GM19324 (cell line): ENCODE data around the gene APBA2.

Experiments
- ATAC-seq: cut with Tn5 transposase; IDR thresholded peaks from one replicate; pipeline ENCODE4 v1.9.1; 2021; ENCODE audit warnings: mild to moderate bottlenecking, moderate library complexity; ENCODE audit not compliant: unreplicated experiment, low FRiP score

The APBA2 gene

DNA sequence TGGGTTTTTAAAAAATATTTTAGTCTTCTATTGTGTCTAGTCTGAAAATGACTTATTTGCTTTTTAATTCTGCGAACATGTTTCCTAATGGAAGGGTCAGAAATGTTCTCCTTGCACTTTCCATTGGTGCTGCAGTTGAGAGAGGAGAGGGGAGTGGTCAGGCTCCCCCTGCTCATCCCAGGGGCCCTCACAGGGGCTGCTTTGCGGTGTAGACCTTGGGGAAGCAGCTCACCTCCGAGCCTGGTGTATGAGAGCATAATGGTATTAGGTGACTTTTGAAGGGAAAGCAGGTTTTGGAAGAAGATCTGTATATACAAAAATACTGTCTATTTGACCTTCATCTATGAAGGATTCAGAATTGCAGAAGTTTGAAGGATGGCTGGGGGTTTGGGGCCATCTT is 28.3 kb downstream of the APBA2 start:
- ATAC-seq: no peak

DNA sequence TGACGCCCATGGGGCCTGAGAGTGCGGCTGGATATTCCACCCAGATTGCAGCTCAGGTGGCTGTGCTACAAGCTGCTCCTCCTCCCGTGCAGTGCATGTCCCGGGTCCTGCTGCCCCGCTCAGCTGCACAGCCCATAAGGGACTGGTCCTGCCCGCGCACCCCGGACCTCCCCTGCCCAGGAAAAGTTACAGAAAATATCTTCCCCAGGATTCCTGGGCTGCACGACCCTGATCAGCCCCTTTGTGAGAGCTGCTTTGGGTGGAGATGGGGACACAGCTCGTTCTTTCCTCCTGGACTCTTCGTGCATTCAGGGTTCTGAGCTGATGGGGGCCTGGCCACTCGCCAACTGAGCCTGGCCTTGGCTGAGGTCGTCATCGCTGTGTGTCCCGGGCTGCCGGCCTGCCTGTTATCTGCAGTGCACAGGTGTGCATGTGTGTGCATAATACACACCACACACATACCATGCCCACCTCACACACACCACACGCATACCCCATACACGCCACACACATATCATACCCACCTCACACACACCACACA is 28.8 kb downstream of the APBA2 start:
- no peak for ATAC-seq

DNA sequence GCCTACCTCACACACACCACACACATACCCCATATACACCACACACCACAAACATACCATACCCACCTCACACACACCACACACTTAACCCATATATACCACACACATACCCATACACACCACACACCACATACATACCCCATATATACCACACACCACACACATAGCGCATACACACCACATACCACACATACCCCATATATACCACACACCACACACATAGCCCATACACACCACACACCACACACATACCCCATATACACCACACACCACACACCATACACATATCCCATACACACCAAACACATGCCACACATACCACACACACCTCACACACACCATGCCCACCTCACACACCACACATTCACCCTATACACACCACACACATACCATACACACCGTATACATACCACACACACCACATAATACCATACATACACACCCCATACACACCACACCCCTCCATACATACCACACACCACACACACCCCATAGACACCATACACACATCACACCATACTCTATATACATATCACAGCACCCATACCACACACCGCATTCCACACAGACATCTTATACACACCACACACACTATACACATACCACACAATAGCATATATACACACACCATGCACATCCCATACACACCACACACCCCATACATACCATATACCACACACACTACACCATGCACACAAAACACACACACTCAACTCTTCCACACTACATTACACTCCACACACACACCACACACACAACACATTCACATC is 29.5 kb downstream of the APBA2 start:
- no peak for ATAC-seq

DNA sequence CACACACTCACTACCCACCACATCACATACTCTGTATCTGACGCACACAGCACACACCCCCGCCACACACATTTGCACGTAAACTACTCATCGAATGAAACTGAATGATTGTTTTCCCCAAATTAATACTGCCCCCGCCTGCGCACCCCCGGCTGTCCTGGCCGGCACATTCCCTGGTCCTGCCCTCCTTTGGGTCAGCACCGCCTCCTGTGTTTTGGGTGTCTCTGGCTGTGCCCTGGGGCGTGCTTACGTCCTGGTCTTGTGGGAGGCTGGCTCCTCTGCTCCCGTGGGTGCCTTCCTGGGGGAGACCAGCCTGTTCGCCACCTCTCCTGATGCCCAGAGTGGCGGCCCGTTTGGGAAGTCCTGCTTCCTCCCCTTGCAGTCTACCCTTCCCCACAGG is 30.2 kb downstream of the APBA2 start:
- ATAC-seq: no peak

DNA sequence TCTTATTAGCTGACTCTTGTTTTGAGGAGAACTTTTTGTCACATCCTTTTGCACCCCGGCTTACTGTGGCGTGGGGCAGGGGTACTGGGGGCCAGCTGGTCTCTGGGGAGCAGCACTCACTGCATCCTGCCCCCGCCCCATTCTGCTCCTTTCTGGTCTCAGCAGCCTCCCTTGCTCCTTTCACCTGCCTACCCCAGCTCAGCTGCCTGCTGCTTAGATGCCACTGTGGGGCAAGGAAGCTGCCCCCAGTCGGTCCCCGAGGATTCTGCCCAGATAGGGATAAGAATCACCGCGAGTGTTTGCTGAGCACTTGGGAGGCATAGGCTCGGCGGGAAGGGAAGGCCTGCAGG is 32.0 kb downstream of the APBA2 start:
- ATAC-seq: no peak

DNA sequence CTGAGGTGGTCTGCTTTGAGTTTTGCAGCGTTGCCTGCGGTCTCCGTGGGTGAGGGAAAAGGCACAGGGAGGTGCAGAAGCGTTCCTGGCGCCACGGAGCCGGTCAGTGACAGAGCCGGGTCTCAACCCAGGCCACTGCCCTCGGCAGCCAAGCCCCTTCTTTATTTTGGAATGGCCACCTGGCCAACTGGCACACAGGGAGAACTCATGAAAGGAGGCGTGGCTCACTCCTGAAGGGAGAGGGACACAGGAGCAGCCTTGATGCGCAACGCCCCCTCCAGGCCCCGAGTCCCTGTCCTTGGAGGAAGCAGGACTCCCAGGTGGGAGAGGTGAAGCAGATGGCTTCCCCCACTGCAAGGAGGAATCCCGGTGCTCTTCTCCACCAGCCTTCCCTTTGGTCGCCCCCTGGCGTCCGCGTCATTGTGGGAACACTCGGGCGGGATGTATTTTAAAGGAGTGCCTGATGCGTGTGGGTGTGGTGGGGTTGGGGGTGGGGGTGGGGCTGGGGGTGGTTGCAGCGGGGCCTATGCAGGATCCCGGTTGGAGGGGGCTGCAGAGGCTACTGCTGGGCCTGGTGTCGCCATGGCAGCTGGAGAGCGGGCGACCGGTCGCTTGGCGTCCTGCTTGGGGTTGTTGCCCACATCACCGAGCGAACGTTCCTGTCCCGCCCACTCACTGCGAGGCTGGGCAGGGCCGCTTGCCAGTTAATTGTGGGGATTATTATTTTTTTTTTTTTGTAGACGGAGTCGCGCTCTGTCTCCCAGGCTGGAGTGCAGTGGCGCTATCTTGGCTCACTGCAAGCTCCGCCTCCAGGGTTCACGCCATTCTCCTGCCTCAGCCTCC is 32.6 kb downstream of the APBA2 start:
- ATAC-seq: no peak

DNA sequence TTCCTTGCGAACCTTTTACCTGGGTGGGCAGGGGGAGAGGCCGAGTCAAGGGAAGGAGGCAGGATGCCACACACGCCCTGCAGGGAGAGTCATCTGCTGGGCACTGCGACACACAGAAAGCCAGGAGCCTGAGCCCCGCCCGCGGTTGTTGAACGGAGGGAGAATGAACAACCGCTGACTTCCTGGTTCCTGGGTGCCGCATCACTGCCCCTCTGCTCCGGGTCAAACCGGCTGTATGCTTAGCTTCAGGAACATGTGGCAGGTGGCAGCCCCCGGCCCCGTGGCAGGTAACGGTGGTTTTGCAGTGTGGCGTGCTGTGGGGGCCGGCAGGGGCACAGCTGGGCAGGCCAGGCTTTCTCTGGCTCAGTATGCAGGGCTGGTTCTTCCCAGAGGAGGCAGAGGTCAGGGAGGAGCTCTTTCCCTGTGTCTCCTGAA is 33.4 kb downstream of the APBA2 start:
- ATAC-seq: no peak

DNA sequence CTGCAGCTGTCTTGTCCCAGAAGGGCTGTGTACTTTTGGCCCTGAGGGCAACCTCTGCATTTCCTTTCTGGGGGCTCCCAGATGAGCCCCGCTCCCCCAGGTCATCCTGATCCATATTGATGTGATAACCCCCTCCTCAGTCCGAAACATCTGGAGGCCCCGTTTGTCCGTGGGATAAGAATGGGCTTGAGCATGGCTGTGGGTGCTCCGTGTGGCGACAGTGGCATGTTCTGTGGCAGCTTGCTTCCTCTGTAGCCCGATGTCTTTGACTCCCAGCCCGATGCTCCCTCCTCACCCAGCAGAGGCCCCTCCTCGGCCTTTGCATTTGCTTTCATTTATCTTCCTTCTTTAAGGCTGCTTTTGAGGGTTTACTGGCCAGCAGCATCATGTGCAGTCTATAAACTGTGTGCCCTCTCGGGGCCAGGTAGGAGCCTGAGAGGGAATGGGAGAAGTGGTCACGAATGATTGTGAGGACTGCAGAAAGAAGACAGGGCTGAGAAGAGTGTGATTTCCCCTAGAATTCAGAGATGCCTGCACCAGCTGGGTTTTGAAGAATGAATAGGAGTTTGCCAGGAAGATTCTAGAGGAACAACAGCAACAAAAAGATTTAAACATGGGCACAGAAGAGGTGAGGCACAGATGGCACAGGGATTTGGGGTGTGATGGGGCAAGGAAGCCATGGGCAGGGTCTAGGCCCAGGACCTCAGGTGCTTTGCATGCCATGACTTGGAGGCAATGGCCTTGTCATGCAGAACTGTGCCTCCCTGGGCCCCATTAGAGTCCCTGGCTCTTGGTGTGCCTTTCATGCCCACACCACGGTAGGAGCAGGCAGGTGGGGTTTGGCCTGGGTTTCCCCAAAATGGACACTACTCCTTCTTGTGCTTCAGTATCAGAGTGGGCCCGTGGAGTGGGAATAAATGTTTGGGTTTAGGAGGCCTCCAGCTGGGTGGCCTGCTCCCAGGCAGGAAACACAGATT is 34.2 kb downstream of the APBA2 start:
- ATAC-seq: no peak

DNA sequence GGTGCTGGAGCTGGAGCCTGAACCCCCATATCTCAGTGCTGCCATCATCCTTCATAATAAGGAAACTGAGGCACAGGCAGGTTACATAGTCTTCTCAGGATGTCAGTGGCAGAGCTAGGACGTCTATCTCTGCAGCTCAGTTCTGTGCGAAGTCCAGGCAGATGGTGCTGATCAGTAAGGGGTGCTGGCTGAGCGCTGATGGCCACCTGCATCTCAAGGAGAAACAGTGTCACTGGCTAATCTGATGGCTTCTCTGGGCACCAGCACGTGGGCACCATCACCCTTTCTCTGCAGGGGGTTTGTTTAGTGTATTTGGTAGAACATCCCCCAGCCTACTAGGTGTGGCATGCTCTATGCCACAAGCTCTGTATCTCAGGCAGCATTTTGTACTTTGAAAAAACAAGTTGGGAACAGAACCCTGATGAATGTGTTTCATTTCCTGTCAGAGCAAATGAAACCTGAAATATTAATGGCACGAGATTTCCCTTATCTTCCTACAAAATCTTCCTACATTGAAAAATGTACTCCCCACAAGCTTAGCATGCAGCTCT is 35.1 kb downstream of the APBA2 start:
- no peak for ATAC-seq

DNA sequence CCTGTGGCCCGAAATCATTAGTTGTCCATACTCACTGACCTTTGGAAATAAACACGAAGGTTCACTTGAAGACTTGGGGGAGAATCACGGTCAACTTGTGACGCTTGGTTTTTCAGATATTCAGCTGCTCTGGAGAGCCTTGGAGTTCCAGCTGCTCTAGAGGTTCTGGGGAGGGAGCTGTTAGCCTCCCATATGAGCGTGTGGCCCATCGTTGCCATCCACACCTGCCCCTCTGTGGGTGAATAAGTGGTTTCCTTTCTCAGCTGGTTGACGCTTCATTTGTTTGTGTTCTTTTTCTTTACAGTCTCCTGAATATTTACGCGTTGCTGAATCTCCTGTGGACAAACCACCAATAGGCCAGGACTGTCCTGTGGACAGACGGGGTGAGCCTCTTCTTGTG is 35.6 kb downstream of the APBA2 start:
- ATAC-seq: no peak

DNA sequence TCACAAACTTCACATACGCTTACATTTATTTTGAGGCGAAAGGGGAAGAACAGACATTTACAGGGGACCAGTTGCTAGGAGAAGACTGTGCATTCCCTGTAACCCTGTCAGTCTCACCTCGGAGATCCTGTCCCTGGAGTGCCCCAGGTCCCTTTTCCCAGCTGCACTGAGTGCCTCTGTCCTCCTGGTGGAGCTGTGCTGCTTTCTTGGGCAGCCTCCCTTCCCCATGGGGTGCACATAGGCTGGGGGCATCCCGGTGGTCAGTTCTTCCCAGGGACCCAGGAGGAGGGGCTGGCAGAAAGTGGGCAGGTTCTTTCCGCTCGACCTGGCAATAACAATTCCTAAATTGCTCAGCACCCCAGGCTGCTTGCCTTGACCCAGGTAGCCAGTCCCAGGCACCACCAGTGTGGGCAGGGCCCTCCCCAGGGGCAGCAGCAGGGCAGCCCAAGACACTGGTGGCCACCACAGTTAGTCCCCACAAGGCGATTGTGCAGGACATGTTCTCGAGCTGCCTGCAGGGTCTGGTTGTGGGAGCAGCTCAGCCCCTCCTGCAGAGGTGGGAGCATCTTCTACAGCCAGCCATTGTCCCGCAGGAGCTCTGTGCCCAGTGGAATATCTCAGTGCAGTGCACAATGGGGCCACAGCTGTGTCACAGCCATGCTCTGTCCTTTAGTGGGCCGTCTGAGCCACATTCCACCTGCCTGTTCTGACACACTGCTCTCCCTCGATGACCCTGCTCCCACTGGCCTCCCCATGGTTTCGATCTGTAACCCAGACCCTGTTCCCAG is 36.3 kb downstream of the APBA2 start:
- ATAC-seq: no peak

DNA sequence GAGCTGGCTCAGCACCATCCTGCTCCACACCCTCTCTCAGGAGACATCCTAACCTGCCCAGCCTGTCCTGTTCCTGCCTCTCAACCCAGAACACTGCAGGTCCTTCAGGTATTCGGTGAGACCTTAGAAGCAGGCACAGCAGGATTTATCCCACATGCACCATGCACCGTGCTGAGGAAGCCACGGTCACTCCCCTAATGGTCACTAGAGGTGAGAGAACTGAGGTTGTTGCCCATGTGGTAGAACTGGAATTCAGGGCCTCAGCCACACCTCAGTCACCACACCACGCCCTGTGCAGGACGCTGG is 36.9 kb downstream of the APBA2 start:
- ATAC-seq: no peak

DNA sequence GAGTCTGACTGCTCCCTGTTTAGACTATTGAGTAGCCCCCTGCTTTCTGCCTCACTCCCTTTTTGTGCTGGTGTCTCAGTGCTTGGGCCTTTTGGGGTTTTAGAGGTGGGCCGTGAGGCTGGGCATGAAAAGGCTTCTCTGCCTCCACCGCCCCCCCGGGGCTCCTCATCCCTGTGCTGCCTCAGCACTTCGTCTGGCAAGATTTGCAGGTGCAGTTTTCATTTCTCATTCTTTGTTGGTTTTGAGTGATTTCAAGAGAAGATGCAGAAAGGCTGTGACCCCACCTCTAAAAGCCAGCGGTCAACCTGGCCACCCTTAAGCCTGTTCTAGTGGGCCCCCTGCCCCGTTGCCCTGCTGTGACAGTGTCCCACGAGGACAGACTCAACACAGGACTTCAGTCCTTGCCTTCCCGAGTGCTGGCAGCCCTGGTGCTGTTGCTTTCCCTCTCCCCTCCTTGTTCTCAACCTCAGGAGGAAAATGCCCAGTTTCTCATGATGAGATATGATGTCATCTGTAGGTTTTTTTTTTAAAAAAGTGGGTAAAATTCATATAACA is 38.0 kb downstream of the APBA2 start:
- no peak for ATAC-seq

DNA sequence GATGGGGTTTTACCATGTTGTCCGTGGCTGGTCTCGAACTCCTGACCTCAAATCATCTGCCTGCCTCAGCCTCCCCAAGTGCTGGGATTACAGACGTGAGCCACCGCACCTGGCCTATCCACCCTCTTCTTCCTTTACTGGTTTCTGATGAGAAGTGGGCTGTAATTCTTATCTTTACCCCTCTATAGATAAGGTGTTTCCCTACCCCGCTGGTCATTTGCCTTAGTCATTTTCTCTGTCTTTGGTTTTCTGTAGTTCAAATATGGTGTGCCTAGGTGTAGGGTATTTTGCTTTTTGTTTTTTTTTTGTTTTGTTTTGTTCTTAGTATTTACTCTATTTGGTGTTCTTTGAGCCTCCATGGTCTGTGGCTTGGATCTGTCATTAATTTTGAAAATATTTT is 41.3 kb downstream of the APBA2 start:
- ATAC-seq: no peak

DNA sequence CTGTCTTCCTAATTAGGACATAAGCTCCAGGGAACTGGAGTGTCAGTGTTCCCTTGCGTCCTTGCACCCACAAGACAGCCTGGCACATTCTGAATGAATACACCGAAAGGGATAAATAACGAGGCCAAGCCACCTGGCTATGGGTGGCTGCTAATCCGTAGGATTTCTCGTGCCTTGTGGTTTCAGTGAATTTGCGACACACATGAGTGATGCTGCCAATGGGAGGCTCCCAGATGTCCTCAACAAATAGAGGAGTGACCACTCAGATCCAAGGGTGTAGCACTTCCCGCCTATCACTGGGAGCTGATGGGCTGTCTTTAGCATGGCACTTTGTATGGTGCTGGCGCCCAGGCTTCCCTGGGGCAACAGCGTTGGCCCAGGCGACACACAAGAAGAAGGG is 43.4 kb downstream of the APBA2 start:
- ATAC-seq: no peak

DNA sequence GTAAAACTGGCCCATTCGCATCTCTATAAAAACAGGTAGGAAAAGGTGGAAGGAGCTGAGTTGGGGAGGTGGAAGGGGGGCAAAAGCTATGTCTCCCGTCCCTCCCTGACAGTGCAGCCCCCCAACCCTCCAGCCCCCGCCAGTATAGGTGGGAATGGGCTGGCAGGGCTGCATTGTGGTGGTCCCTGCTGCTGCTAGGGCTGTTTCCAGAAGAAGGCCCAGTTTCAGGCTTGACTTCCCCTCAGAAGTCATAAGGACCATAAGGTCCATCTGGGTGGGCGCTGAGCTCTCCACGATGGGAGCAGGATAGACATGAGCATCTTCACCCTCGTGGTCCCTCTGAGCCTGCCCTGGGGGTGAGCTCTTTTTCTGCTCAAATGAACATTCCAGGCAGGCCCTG is 44.2 kb downstream of the APBA2 start:
- no peak for ATAC-seq

DNA sequence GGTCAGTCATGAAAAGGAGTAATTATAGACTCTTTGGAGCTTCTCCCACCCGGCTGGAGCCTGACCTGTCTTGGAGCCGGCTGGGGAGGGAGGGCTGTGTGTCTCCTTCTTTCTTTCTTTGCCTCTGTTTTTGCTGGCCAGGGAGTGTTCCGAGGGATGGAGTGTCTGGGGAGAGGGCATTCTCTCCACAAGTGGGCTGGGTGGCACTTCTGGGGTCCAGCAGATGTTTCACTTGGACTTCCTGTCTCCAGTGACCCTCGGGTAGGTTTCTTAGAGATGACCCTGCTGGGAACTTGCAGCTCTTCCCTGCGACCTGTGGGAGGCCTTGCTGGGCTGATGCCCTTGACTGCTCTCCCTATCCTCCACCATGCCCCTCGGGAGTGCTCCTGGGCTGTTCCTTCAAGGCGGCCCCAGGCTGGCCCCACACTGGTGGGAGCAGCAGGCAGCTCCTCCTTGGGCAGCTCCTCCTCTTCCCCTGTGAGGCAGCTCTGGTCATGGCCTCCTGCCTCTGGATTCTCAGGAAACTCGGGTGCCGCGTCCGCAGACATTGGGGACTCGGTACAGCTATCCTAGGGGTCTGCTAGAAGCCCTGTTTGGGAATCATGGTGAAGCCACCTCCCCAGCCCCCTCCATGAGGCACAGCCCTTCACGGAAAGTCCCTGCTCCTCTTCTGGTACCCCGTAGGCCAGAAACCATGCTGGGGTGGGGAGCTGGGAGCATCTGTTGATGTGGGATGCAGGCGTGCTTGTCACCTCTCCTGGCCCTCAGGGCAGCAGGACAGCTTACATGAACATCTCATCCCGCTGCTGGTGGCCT is 44.9 kb downstream of the APBA2 start:
- no peak for ATAC-seq

DNA sequence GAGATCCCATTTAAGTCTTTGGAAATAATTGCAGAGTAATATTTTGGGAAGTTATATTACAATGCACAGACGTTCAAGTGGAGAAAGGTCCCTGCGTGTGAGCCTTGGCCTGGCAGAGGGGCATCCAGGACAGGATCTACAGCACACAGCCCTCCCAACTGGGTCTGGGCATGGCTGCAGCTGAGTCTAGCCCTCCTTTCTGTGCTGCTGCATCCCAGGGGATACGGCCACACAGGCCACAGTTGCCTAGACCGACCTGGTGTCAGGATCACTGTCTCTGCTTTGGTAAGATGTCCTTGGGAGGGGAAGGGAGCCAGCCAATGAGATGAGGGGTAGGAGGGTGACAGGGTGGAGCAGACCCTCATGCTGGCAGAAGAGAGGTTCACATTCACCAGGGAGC is 46.1 kb downstream of the APBA2 start:
- no peak for ATAC-seq

DNA sequence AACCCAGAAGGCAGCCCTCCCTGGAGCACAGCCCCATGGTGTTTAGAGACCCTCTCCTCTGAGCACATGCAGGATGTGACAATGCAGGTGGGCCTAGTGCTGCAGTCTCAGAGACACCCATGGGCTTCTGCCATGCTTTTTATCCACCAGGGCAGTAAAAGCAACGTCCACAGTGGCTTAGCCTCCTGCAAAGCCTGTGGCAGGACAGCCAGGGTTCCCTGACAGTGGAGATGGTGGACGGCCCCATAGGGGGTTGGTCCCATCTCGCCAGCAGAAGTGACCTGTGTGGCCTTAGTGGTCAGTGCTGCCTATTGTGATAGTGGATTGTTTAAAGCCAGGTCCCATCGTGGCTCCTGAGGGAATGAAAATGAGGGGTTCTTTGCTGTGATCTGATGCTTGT is 46.6 kb downstream of the APBA2 start:
- no peak for ATAC-seq
